ENCODE results near the gene HIPK1. TPM values are rescaled to one million over a fixed set of nuclear protein-coding genes. Genes with fewer than 3 reads are reported as not detected.

The HIPK1 gene
- total RNA-seq, 4 donors from 2014 or later: 60.6 to 89.9 (median 76.5) TPM

GRCh38 chr1:113887402-113888175 lies 41.5 kb upstream of the HIPK1 start, which contains the start of gene BCL2L15:
Gene BCL2L15 (minus strand): TSS chr1:113887581. CDS start chr1:113887375, 206 bp downstream.
- TF ChIP-seq CTCF (IDR thresholded peaks at IDR 0.05) (no peak), POLR2AphosphoS5 (IDR thresholded peaks at IDR 0.05) (no peak), EP300 (IDR thresholded peaks at IDR 0.05) (no peak), POLR2A (IDR thresholded peaks at IDR 0.05; ENCODE audit: low read depth) (no peak)
- no peak within 1 kb of the TSS for H3K4me3 ChIP-seq
- DNase-seq (ENCODE audit: extremely low spot score): no peak
- no peak within 1 kb of the TSS for H3K27ac ChIP-seq (replicated peaks in 1 of 4)
- no peaks in the 10 kb centered on the region for H3K9me3 ChIP-seq
- intact Hi-C loops (cut with DNase I): no loop called here
- no peaks in the 10 kb centered on the region for H3K27me3 ChIP-seq
- WGBS: 66% methylated on average over 6 of the region's 6 CpGs
- H3K4me1 ChIP-seq: no peaks in the 10 kb centered on the region
- H3K36me3 ChIP-seq: peaks cover 0 to 4% (median 0%) of the 10 kb centered on the region in 4 donors

GRCh38 chr1:113890816-113891215 lies 38.3 kb upstream of the HIPK1 start:
- no peak for DNase-seq (ENCODE audit: extremely low spot score)
- WGBS: 46% methylated on average over 2 of the region's 2 CpGs
- Histone ChIP-seq H3K9me3 (no peaks in the 10 kb centered on the region), H3K4me3 (no peak overlapping the region), H3K27me3 (no peaks in the 10 kb centered on the region), H3K4me1 (no peaks in the 10 kb centered on the region), H3K27ac (replicated peaks in 1 of 4) (no peak overlapping the region), H3K36me3 (peaks cover 11 to 23% (median 17%) of the 10 kb centered on the region in 4 donors)
- intact Hi-C loops (cut with DNase I): no loop called here
- no peak for TF ChIP-seq POLR2AphosphoS5 (IDR thresholded peaks at IDR 0.05)
- TF ChIP-seq POLR2A (IDR thresholded peaks at IDR 0.05; ENCODE audit: low read depth): no peak
- no peak for TF ChIP-seq EP300 (IDR thresholded peaks at IDR 0.05)
- no peak for TF ChIP-seq CTCF (IDR thresholded peaks at IDR 0.05)

- Histone ChIP-seq H3K9me3 (no peaks in the 10 kb centered on the region), H3K27me3 (no peaks in the 10 kb centered on the region), H3K4me1 (no peaks in the 10 kb centered on the region), H3K27ac (replicated peaks in 1 of 4) (no peak overlapping the region), H3K4me3 (no peak overlapping the region), H3K36me3 (peaks cover 11 to 32% (median 25%) of the 10 kb centered on the region in 4 donors)
- DNase-seq (ENCODE audit: extremely low spot score): no peak
- intact Hi-C loops (cut with DNase I): no loop called here
- TF ChIP-seq POLR2AphosphoS5 (IDR thresholded peaks at IDR 0.05) (no peak), EP300 (IDR thresholded peaks at IDR 0.05) (no peak), POLR2A (IDR thresholded peaks at IDR 0.05; ENCODE audit: low read depth) (no peak), CTCF (IDR thresholded peaks at IDR 0.05) (no peak)
- 91% methylated on average over 11 of the region's 11 CpGs for WGBS
Observed at GRCh38 chr1:113891631-113892220, 37.4 kb upstream of the HIPK1 start.

- TF ChIP-seq EP300 (IDR thresholded peaks at IDR 0.05): no peak
- DNase-seq (ENCODE audit: extremely low spot score): no peak
- intact Hi-C loops (cut with DNase I): no loop called here
Observed at GRCh38 chr1:113893267-113893666, 35.9 kb upstream of the HIPK1 start.

GRCh38 chr1:113895098-113895497 lies 34.0 kb upstream of the HIPK1 start:
- Histone ChIP-seq H3K27me3 (no peaks in the 10 kb centered on the region), H3K4me3 (no peak overlapping the region), H3K9me3 (no peaks in the 10 kb centered on the region), H3K27ac (replicated peaks in 1 of 4) (peak overlapping the region in 1 of 4 donors; percentile 29), H3K4me1 (peaks cover 0 to 6% (median 2%) of the 10 kb centered on the region in 4 donors), H3K36me3 (peaks cover 25 to 65% (median 54%) of the 10 kb centered on the region in 4 donors)
- intact Hi-C loops (cut with DNase I): no loop called here
- no peak for TF ChIP-seq EP300 (IDR thresholded peaks at IDR 0.05)
- DNase-seq (ENCODE audit: extremely low spot score): no peak
- WGBS: 67% methylated on average over 6 of the region's 6 CpGs

More at GRCh38 chr1:113893267-113893666, 35.9 kb upstream of the HIPK1 start:
- Histone ChIP-seq H3K27me3 (no peaks in the 10 kb centered on the region), H3K4me3 (no peak overlapping the region), H3K4me1 (peaks cover 0 to 2% (median 0%) of the 10 kb centered on the region in 4 donors), H3K27ac (replicated peaks in 1 of 4) (no peak overlapping the region), H3K9me3 (no peaks in the 10 kb centered on the region), H3K36me3 (peaks cover 21 to 47% (median 39%) of the 10 kb centered on the region in 4 donors)
- 91% methylated on average over 3 of the region's 3 CpGs for WGBS

Measured in esophagus muscularis mucosa (tissue), 4 donors.